ENCODE results near the gene SDF2L1.

DNA sequence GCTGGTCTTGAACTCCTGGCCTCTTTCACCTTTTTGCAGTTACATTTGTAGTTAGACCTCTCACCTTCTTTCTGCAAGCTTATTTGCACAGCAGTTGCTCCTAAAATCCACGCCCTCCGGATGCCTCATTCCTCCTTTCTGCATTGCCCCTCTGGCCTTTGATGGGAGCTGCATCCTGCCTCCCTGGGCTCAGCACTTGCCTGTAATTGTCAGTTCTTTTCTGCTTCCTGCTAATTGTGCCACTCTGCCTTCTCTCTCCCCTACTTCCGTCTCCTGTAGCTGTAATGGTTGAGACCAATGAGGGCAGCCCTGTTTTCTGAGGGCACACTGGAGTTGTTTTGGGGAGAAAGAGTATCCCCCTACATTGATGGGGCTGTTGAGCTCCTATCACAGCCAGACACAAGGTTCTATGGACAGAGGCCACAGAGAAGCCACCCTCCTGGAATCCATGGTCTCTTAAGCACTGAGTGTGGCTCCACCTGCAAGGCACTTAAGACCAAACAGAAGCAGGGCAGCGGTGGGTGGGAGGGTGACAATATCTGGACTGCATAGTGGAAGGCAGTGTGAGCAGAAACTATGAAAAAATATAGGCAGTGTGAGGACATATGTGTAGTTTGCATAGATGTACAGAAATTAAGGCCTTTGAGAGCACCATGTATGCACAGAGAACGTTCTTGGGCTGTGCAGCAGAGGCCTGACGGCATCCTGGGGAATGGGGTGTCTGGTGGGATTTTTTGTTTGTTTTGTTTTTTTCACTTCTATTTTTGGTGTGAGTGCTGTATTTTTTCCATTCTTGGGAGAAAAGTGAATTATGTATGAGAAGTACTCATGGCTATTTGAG lies 42.8 kb upstream of the SDF2L1 start:
- TF ChIP-seq CTCF (IDR thresholded peaks at IDR 0.05) (no peak), POLR2A (IDR thresholded peaks at IDR 0.05) (no peak)
